GM19463 (cell line): Measurements from ENCODE around the gene KCNJ13.
"Not testable (repeated sequence)": the region's sequence is repeated elsewhere in the genome, so short reads cannot be mapped to it uniquely, and the experiment has no call there.

Source experiments
- ATAC-seq: cut with Tn5 transposase; IDR thresholded peaks from one replicate; pipeline ENCODE4 v1.9.1; 2021; ENCODE audit warnings: mild to moderate bottlenecking, moderate library complexity; ENCODE audit not compliant: unreplicated experiment

Gene KCNJ13

GRCh38 chr2:232770207-232770606 is 6.2 kb downstream of the KCNJ13 start:
- ATAC-seq = no peak

GRCh38 chr2:232767866-232768265 is 8.5 kb downstream of the KCNJ13 start:
- ATAC-seq = no peak

GRCh38 chr2:232761301-232761907 is 15.0 kb downstream of the KCNJ13 start:
- ATAC-seq = no peak

GRCh38 chr2:232757905-232758304 is 18.5 kb downstream of the KCNJ13 start:
- ATAC-seq = no peak

GRCh38 chr2:232750135-232750671 is 26.2 kb downstream of the KCNJ13 start:
- ATAC-seq = no peak

- ATAC-seq = no peak
These were observed 27.0 kb downstream of the KCNJ13 start for GRCh38 chr2:232749331-232749730.

- ATAC-seq = no peak
These were observed 28.3 kb downstream of the KCNJ13 start for GRCh38 chr2:232748038-232748437.

- no peak for ATAC-seq
These were observed 31.4 kb downstream of the KCNJ13 start for GRCh38 chr2:232744963-232745362.

- no peak for ATAC-seq
These were observed 34.4 kb downstream of the KCNJ13 start for GRCh38 chr2:232741972-232742371.

- ATAC-seq = no peak
These were observed 35.1 kb downstream of the KCNJ13 start for GRCh38 chr2:232741294-232741693.

- ATAC-seq = no peak
These were observed 44.9 kb downstream of the KCNJ13 start for GRCh38 chr2:232731470-232731869.

GRCh38 chr2:232728785-232729184 is 47.6 kb downstream of the KCNJ13 start:
- no peak for ATAC-seq

GRCh38 chr2:232723027-232723426 is 53.3 kb downstream of the KCNJ13 start:
- no peak for ATAC-seq

GRCh38 chr2:232721882-232722281 is 54.5 kb downstream of the KCNJ13 start:
- ATAC-seq = no peak

GRCh38 chr2:232721261-232721660 is 55.1 kb downstream of the KCNJ13 start:
- no peak for ATAC-seq

- ATAC-seq = not testable (repeated sequence)
These were observed 56.3 kb downstream of the KCNJ13 start for GRCh38 chr2:232720056-232720455.
